Endothelial cell of umbilical vein (primary cell): ENCODE results near the gene DPP7.

Experiments used
- EZH2 ChIP-seq: IDR thresholded peaks from 2 replicates; pipeline ENCODE4 v1.6.1; 2012; ENCODE audit warnings: borderline replicate concordance, low read depth, mild to moderate bottlenecking, moderate library complexity, low read length, inconsistent platforms; ENCODE audit not compliant: severe bottlenecking
- MYC ChIP-seq: IDR thresholded peaks from one replicate; pipeline ENCODE4 v1.6.1; 2011; ENCODE audit warnings: mild to moderate bottlenecking, low read depth, low read length
- POLR2A ChIP-seq: IDR thresholded peaks from 2 replicates; pipeline ENCODE4 v1.6.1; 2012; ENCODE audit warnings: low read depth, mild to moderate bottlenecking, control low read depth, low read length
- POLR2AphosphoS5 ChIP-seq: IDR thresholded peaks from 2 replicates; pipeline ENCODE4 v1.6.1; 2012; ENCODE audit warnings: low read depth, mild to moderate bottlenecking, control low read depth, low read length, moderate library complexity; ENCODE audit not compliant: insufficient read depth
- TF ChIP-seq, protein P1 (sequence below), 2 donors: IDR thresholded peaks; 1 replicate in 1 of 2; 2 replicates in 1 of 2; pipeline ENCODE4 v1.5.1; 2011; ENCODE audit warnings: low read length in 2 of 2, mild to moderate bottlenecking in 2 of 2, moderate library complexity in 2 of 2, control low read depth in 1 of 2, inconsistent platforms in 1 of 2, low read depth in 1 of 2; ENCODE audit not compliant: insufficient read depth in 1 of 2; ENCODE audit errors: extremely low read depth in 1 of 2

DNA sequence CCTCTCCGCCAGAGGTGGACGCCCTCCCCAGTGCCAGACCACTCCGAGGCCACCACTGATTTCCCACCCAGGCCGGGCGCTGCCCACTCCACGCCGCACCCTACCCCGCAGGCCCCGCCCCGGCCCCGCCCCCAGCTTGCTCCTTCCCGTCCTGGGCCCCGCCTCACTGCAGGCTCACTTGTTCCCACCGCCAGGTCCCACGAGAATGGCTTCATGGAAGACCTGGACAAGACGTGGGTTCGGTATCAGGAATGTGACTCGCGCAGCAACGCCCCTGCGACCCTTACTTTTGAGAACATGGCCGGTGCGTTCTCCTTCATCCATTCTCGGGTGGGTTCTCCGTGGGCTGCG, 48.8 kb upstream of the DPP7 start:
- TF ChIP-seq, protein P1, sequence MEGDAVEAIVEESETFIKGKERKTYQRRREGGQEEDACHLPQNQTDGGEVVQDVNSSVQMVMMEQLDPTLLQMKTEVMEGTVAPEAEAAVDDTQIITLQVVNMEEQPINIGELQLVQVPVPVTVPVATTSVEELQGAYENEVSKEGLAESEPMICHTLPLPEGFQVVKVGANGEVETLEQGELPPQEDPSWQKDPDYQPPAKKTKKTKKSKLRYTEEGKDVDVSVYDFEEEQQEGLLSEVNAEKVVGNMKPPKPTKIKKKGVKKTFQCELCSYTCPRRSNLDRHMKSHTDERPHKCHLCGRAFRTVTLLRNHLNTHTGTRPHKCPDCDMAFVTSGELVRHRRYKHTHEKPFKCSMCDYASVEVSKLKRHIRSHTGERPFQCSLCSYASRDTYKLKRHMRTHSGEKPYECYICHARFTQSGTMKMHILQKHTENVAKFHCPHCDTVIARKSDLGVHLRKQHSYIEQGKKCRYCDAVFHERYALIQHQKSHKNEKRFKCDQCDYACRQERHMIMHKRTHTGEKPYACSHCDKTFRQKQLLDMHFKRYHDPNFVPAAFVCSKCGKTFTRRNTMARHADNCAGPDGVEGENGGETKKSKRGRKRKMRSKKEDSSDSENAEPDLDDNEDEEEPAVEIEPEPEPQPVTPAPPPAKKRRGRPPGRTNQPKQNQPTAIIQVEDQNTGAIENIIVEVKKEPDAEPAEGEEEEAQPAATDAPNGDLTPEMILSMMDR (IDR thresholded peaks at IDR 0.05; ENCODE audit: extremely low read depth in 1 of 2, insufficient read depth in 1 of 2, low read depth in 1 of 2, low read length in 2 of 2), result no peak
- no peak for TF ChIP-seq EZH2
- TF ChIP-seq POLR2A, result no peak
- TF ChIP-seq MYC, result no peak
- TF ChIP-seq POLR2AphosphoS5, result no peak
